NT2/D1 (cell line): Measurements from ENCODE around the gene SGSM2.

Experiments used
- SUZ12 ChIP-seq: IDR thresholded peaks from 2 replicates; pipeline ENCODE4 v1.6.1; 2011; ENCODE audit not compliant: insufficient read length, insufficient read depth; ENCODE audit errors: extremely low read depth
- YY1 ChIP-seq: IDR thresholded peaks from 2 replicates; pipeline ENCODE4 v1.6.1; 2011; ENCODE audit not compliant: insufficient read length, insufficient read depth

- TF ChIP-seq SUZ12 (no peak), YY1 (no peak)
These were observed 90.6 kb downstream of the SGSM2 start for GRCh38 chr17:2427910-2428309.
